ENCODE measurements around the gene CNEP1R1. TPM values are rescaled to one million over a fixed set of nuclear protein-coding genes. Genes with fewer than 3 reads are reported as not detected.

CNEP1R1 gene, protein sequence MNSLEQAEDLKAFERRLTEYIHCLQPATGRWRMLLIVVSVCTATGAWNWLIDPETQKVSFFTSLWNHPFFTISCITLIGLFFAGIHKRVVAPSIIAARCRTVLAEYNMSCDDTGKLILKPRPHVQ
- 14.4 and 16.6 TPM in 2 replicates for total RNA-seq
- 24.3 and 30.6 TPM in 2 replicates for polyA plus RNA-seq

DNA sequence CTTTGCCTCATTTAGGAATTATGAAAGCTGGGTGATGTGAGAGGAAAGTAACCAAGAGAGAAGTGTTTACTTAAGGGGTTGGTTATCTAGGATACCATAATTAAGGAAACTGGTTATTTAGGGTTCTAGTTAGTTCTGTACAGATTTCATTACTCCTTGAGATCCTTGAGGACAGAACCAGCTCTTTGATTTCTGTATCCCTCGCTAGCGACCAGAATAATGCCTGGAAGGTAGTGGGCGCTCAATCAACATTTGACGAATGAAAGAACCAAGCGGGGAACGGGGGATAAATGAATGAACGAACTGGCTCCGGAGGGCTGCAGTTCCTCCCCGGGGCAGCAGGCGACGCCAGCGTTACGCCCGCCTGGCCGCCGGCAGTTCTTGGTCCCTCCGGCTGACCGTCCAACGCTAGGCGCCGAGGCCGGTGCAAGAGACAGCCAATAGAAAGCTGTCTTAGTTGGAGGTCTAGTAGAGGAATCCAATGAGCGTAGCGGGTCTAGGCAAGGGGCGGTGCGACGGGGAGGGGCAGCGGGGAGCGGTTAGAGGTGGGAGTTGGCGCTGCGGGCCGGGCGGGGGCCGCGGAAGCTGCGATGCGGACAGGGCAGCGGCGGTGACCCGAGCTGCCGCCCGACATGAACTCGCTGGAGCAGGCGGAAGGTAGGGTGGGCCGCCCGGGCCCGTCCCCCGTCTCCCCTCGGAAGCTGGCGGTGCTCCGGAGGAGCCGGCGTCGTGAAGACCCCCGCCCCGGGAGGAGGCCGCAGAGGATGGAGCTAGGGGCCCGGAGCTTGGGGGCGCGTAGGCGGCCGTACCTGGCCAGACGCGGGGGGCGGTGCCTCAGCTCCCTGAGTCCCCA lies at the start of gene CNEP1R1:
Gene CNEP1R1 (plus strand): TSS at position 542 of the 853 bp plus-strand sequence. CDS start 91 bp downstream, at position 633.
- TF ChIP-seq, protein P1, sequence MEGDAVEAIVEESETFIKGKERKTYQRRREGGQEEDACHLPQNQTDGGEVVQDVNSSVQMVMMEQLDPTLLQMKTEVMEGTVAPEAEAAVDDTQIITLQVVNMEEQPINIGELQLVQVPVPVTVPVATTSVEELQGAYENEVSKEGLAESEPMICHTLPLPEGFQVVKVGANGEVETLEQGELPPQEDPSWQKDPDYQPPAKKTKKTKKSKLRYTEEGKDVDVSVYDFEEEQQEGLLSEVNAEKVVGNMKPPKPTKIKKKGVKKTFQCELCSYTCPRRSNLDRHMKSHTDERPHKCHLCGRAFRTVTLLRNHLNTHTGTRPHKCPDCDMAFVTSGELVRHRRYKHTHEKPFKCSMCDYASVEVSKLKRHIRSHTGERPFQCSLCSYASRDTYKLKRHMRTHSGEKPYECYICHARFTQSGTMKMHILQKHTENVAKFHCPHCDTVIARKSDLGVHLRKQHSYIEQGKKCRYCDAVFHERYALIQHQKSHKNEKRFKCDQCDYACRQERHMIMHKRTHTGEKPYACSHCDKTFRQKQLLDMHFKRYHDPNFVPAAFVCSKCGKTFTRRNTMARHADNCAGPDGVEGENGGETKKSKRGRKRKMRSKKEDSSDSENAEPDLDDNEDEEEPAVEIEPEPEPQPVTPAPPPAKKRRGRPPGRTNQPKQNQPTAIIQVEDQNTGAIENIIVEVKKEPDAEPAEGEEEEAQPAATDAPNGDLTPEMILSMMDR (IDR thresholded peaks at IDR 0.05; ENCODE audit: low read depth, low read length): peak; percentile 100
- peak; percentile 96 to 98 for DNase-seq (ENCODE audit: low read depth in 1 of 2, low spot score in 1 of 2)
- no peaks in the 10 kb centered on the region for H3K9me3 ChIP-seq (ENCODE audit: low read depth)
- no peaks in the 10 kb centered on the region for H3K27me3 ChIP-seq
- peak within 1 kb of the TSS; percentile 90 for H3K4me3 ChIP-seq
- H3K27ac ChIP-seq: peak within 1 kb of the TSS; percentile 66
- H3K4me1 ChIP-seq (ENCODE audit: low read depth): peaks cover 6% of the 10 kb centered on the region
- H3K36me3 ChIP-seq: peaks cover 4% of the 10 kb centered on the region

DNA sequence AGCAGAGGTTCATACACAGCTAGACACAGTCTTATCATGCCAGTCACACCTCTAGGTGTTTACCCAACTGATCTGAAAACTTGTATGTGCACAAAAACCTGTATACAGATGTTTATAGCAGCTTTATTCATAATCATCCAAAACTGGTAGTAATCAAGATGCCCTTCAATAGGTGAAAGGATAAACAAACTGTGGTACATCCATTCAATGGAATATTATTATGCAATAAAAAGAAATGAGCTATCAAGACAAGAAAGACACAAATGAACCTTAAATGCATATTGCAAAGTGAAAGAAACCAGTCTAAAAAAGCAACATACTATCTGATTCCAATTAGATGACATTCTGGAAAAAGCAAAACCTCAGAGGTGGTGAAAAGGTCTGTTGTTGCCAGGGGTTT lies 47.6 kb upstream of the CNEP1R1 start:
- no peak overlapping the region for H3K27ac ChIP-seq
- H3K36me3 ChIP-seq: no peaks in the 10 kb centered on the region
- TF ChIP-seq, protein P1 (IDR thresholded peaks at IDR 0.05; ENCODE audit: low read depth, low read length): no peak
- H3K27me3 ChIP-seq: no peaks in the 10 kb centered on the region
- DNase-seq (ENCODE audit: low read depth in 1 of 2, low spot score in 1 of 2): no peak
- no peak overlapping the region for H3K4me3 ChIP-seq
- peaks cover 12% of the 10 kb centered on the region for H3K4me1 ChIP-seq (ENCODE audit: low read depth)
- H3K9me3 ChIP-seq (ENCODE audit: low read depth): no peaks in the 10 kb centered on the region

DNA sequence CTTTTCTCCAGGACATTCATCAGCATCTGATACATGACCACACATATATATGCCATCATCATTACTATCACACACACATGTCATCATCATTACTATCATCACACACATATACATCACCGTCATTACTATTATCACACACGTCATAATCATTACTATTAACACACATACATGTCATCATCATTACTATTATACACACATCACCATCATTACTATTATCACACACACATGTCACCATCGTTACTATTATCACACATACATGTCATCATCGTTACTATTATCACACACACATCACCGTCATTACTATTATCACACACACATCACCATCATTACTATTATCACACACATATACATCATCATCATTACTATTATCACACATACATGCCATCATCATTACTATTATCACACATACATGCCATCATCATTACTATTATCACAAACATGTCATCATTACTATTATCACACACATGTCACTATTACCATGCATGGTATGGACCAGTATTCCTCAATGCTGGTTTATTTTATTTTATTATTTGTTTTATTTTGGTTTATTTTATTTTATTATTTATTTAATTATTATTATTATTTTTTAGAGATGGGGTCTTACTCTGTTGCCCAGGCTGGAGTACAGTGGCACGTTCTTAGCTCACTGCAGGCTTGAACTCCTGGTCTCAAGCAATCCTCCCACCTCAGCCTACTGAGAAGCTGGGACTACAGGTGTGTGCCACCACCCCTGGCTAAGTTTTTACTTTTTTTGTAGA lies 46.3 kb upstream of the CNEP1R1 start:
- TF ChIP-seq, protein P1 (IDR thresholded peaks at IDR 0.05; ENCODE audit: low read depth, low read length): no peak
- Histone ChIP-seq H3K27ac (peak overlapping the region; percentile 93), H3K36me3 (no peaks in the 10 kb centered on the region), H3K4me3 (no peak overlapping the region), H3K27me3 (no peaks in the 10 kb centered on the region), H3K9me3 (ENCODE audit: low read depth) (no peaks in the 10 kb centered on the region), H3K4me1 (ENCODE audit: low read depth) (peaks cover 12% of the 10 kb centered on the region)
- DNase-seq (ENCODE audit: low read depth in 1 of 2, low spot score in 1 of 2): no peak

DNA sequence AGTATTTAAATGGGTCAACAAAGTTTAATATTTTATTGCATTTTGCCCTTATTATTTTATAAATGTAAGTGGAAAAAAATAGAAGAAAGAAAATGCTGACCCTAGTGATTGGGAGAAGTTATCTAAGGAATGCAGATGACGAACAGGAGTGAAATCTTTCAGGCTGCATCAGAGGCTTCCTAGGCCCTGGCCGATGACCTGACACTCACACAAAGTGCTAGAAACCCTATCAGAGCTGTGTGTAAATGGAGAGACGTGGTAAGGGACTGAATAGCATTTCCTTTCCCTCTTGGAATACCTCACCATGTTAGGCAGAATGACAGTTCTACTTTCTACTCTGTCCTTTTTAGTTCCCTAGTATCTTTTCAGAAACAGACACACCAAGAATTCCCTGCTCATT lies 44.9 kb upstream of the CNEP1R1 start:
- Histone ChIP-seq H3K36me3 (no peaks in the 10 kb centered on the region), H3K4me3 (no peak overlapping the region), H3K4me1 (ENCODE audit: low read depth) (peaks cover 12% of the 10 kb centered on the region), H3K9me3 (ENCODE audit: low read depth) (no peaks in the 10 kb centered on the region), H3K27ac (peak overlapping the region; percentile 93), H3K27me3 (no peaks in the 10 kb centered on the region)
- peak; percentile 30 to 73 for DNase-seq (ENCODE audit: low read depth in 1 of 2, low spot score in 1 of 2)
- TF ChIP-seq, protein P1 (IDR thresholded peaks at IDR 0.05; ENCODE audit: low read depth, low read length): no peak

DNA sequence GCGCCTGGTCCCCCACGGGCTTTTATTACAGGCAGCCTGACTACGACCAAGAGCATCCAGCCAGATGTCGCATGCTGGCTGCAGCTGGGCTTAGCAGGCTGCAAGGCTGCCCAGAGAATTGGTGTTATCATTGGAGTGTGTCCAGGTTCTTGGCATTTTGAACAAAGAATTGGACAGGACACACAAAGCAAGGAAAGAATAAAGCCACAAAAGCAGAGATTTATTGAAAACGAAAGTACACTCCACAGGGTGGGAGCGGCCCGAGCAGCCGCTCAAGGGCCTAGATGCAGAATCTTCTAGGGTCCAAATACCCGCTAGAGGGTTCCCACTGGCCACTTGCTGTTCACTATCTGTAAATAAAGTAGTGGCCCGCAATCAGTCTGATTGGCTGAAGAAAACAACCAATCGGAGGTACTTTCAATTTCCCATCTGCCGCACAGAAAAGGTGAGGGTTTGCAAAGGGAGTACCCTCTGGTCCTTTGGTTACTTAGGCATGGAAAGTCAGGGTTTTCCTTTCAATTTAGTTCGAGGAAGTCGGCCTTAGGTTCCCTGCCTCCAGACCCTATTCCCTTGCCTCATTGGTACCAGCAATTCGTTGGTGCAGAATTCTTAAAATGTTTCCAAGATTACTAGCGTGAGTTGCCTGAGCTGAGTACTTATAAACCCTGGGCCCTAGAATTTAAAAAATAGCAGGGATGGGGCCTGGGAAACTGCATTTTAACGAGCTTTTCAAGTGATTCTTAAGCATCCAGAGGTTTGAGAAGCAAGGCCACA lies 38.5 kb upstream of the CNEP1R1 start:
- H3K27ac ChIP-seq: no peak overlapping the region
- H3K9me3 ChIP-seq (ENCODE audit: low read depth): no peaks in the 10 kb centered on the region
- H3K27me3 ChIP-seq: no peaks in the 10 kb centered on the region
- DNase-seq (ENCODE audit: low read depth in 1 of 2, low spot score in 1 of 2): peak in 1 of 2 donors; percentile 41
- no peaks in the 10 kb centered on the region for H3K36me3 ChIP-seq
- H3K4me3 ChIP-seq: no peak overlapping the region
- no peaks in the 10 kb centered on the region for H3K4me1 ChIP-seq (ENCODE audit: low read depth)
- TF ChIP-seq, protein P1 (IDR thresholded peaks at IDR 0.05; ENCODE audit: low read depth, low read length): no peak

Measured in cardiac muscle cell (in vitro differentiated cells and primary cell).